Measurements from ENCODE around the gene TMEM100.

The TMEM100 gene

GRCh38 chr17:55717898-55718735 lies 4.5 kb downstream of the TMEM100 start:
- peak; percentile 7 to 25 for DNase-seq (ENCODE audit: low read depth in 2 of 2)

GRCh38 chr17:55717432-55717831 lies 5.2 kb downstream of the TMEM100 start:
- DNase-seq (ENCODE audit: low read depth in 2 of 2), result no peak

- DNase-seq (ENCODE audit: low read depth in 2 of 2), result no peak
Measured at GRCh38 chr17:55710829-55711496, 11.7 kb downstream of the TMEM100 start.

- no peak for DNase-seq (ENCODE audit: low read depth in 2 of 2)
Measured at GRCh38 chr17:55710410-55710809, 12.3 kb downstream of the TMEM100 start.

DNA sequence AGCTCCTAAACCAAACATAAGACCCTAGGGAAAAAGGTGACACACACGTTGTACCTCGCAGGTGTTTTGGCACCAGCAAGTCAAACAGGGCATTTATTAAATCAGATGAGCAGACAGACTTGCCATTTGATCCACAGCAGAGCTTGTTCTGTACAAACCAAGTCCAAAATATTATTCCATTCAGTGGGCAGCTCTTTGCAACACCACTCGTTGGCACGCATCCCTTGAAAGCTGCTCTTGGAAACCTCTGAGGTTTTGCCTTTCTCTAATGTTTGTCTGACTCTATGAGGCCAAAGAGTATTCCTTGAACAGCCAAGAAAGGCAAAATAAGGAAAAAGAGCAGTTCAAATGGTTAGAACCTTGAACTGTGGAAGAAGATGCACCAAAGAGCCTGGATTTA lies 12.7 kb downstream of the TMEM100 start:
- DNase-seq (ENCODE audit: low read depth in 2 of 2), result no peak

DNA sequence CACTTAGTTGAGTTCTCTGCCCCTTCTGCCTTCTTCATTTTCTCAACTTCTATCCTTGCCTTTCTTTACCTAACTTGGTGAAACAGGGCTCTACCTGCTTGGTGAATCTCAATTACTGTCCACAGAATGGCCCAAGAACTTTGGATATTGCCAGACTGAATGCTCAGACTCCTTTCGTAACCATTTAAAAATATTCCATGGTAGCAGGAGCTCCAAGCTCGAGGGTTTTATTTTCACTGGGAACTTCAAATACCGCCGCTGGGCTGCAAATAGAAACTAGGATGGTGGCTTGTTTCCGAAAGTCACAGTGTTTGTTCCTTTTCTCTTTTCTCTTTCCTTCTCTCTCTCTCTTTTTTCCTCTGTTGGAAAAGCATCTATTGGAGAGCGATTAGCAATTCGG lies 13.2 kb downstream of the TMEM100 start:
- DNase-seq (ENCODE audit: low read depth in 2 of 2), result no peak

- no peak for DNase-seq (ENCODE audit: low read depth in 2 of 2)
Measured at GRCh38 chr17:55708175-55708974, 14.3 kb downstream of the TMEM100 start.

DNA sequence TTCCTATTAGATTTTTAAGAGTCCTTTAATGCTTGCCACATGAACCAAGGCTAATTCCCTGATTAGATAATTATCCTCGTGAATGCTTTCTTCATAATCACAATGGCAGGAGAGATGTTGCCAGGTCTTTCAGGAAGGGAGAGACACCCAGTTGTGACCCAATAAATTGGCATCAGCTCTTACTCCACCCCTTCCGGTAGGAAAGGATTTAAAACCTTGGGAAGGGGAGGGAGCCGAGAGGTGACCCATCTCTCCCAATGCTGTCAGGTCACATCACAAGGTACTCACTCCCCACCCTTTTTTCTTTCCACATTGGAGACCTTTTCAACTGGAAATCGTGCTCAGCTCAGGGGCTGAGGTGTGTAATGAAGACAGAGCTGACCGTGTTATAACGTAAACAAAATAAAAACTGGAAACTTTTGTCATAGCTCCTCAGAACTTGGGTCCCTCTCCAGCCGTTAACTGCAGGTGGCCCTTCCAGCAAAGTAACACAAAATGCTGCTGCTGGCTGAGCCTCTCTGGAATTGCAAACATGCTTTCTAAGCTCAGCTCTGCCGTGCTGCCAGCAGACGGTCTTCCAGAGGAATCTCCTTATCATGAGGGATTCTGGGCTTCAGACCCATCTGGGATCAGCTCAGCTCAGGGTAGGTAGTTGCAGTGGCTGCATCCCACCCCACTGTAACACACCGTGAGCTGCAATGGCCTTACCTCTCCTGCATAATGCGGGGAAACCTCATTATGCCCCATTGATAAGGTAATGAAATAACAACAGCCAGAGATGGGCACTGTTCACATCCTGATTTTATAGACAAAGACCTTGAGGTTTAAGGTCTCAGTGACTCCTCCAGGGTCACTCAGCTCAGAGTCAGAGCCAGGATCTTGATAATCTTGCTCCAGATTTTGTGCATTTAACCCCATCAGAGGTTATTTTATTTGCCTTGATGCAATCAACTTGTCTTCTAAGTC lies 15.6 kb downstream of the TMEM100 start:
- DNase-seq (ENCODE audit: low read depth in 2 of 2), result no peak

GRCh38 chr17:55705847-55706246 lies 16.8 kb downstream of the TMEM100 start:
- DNase-seq (ENCODE audit: low read depth in 2 of 2), result no peak

DNA sequence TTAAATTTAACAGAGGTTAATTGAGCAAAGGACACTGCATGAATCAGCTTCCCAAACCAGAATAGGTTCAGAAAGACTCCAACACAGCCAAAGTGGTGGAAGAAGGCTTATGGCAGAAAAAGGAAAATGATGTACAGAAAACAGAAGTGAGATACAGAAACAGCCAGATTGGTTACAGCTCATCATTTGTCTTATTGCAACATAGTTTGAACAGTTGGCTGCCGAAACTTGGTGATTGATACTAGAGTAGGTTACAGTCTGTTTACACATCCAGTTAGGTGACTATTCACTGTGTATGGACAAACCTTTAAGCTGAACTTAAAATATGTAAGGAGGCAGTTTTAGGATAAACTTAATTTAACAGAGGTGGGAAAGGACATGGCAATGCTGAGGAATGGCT lies 18.3 kb downstream of the TMEM100 start:
- no peak for DNase-seq (ENCODE audit: low read depth in 2 of 2)

DNA sequence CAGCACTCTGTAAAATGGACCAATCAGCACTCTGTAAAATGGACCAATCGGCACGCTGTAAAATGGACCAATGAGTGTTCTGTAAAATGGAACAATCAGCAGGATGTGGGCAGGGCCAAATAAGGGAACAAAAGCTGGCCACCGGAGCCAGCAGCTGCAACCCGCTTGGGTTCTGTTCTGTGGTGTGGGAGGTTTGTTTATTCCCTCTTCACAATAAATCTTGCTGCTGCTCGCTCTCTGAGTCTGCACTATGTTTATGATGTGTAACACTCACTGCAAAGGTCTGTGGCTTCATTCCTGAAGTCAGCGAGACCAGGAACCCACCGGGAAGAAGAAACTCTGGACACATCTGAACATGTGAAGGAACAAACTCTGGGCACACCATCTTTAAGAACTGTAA lies 20.5 kb downstream of the TMEM100 start:
- DNase-seq (ENCODE audit: low read depth in 2 of 2), result no peak

- DNase-seq (ENCODE audit: low read depth in 2 of 2), result no peak
Measured at GRCh38 chr17:55699181-55699860, 23.3 kb downstream of the TMEM100 start.

DNA sequence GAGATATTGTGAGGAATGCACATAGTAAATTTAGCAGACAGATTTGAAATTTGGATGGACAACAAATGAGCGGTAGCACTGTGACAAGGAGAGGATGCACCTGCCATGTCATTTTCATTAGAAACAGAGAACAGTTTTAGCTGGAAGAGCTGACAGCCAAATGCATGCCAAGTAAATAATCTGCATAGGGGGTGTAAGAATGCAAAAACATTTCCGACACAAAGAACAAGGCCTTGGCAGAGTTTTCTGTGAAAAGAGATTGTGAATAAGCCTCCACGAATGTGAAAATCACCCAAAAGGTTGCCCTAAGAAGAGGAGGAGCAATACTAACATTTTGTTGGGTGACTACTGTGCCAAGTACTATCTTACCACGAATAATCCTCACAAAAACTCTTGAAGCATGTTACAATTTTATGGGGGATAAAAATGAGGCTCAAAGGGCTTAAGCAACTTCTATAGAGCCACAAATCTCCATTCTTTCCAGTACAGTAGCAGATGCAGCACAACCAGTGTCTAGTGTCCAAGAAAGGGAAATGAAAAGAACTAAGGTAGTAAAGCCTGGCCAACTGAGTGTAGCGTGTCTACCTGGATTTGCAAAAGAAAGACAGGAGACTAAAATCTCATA lies 28.3 kb downstream of the TMEM100 start:
- DNase-seq (ENCODE audit: low read depth in 2 of 2), result no peak

GRCh38 chr17:55693254-55694216 lies 29.1 kb downstream of the TMEM100 start:
- DNase-seq (ENCODE audit: low read depth in 2 of 2), result no peak

- no peak for DNase-seq (ENCODE audit: low read depth in 2 of 2)
Measured at GRCh38 chr17:55692276-55692675, 30.4 kb downstream of the TMEM100 start.

GRCh38 chr17:55691666-55692065 lies 31.0 kb downstream of the TMEM100 start:
- no peak for DNase-seq (ENCODE audit: low read depth in 2 of 2)

DNA sequence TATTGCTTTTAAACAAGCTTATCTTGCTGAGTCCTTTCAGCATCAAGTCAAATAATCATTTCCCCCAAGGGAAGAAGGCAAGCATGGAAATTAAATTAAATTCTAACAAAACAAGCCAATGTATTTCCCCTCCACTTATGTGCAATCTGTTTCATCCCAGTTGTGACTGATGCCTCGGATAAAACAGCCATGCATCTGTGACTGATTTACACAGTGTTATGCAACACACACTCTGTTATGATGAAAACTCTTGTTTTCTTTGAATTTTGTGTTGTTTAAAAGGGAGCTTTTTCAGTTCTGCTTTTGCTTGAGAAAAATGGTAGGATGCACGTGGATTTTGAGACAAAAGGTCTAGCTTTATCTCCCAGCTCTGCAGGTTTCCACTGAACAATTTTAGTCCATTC lies 32.6 kb downstream of the TMEM100 start:
- no peak for DNase-seq (ENCODE audit: low read depth in 2 of 2)

DNA sequence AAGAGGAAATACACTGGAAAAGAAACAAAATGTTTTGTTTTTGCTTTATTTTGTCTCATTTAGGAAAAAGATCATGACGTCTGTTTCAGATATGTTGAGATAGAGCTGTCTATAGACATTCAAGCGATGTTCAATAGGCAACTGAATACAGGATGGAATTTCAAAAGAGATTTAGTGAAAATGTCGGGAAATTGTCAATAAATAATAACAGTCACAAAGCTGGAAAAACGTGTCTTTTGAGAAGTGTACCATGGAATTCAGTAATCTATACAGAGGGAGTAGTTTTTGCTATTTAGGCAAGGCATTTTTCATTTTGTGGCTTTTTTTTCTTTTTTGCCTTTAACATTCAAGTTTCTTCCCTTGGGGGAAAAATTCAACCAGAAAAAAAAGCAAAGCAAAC lies 33.0 kb downstream of the TMEM100 start:
- no peak for DNase-seq (ENCODE audit: low read depth in 2 of 2)

- no peak for DNase-seq (ENCODE audit: low read depth in 2 of 2)
Measured at GRCh38 chr17:55688057-55688456, 34.6 kb downstream of the TMEM100 start.

Data from activated CD8-positive, alpha-beta memory T cell treated with anti-CD3 and anti-CD28 coated beads for 4 hours (primary cell).